Calu3 (cell line): Measurements from ENCODE around the gene WNK2. TPM values are rescaled to one million over a fixed set of nuclear protein-coding genes. Genes with fewer than 3 reads are reported as not detected.

Experiments
- BruUV-seq: library from RNA; stranded (reverse); fragments of 400-500 nt; replicated peaks from 2 replicates; lab custom pipeline; 2021; lab: Mats Ljungman, UMichigan
- CTCF ChIA-PET: fragments of 300-600 bp; sonication (Branson Sonifier 250); formaldehyde crosslinking; loops from one replicate; lab custom pipeline; 2022; ENCODE audit warnings: antibody characterized with exemption; lab: Charles Lee
- DNase-seq: peaks from one replicate; pipeline ENCODE4 v3.0.0; 2022
- H3K27ac Mint-ChIP-seq: one replicate; pipeline ENCODE4 v1.8.0; 2022; ENCODE audit warnings: mixed read lengths; ENCODE audit not compliant: unreplicated experiment
- H3K27me3 Mint-ChIP-seq: one replicate; pipeline ENCODE4 v1.8.0; 2022; ENCODE audit warnings: mixed read lengths; ENCODE audit not compliant: unreplicated experiment
- H3K36me3 Mint-ChIP-seq: one replicate; pipeline ENCODE4 v1.8.0; 2022; ENCODE audit warnings: mild to moderate bottlenecking, moderate library complexity, mixed read lengths; ENCODE audit not compliant: insufficient read depth, unreplicated experiment
- H3K4me1 Mint-ChIP-seq: one replicate; pipeline ENCODE4 v1.8.0; 2022; ENCODE audit warnings: mild to moderate bottlenecking, low read depth, mixed read lengths; ENCODE audit not compliant: unreplicated experiment
- H3K4me3 Mint-ChIP-seq: one replicate; pipeline ENCODE4 v1.8.0; 2022; ENCODE audit warnings: mild to moderate bottlenecking, low read depth, moderate library complexity, mixed read lengths; ENCODE audit not compliant: unreplicated experiment
- H3K9me3 Mint-ChIP-seq: one replicate; pipeline ENCODE4 v1.8.0; 2022; ENCODE audit warnings: low read depth, mixed read lengths; ENCODE audit not compliant: unreplicated experiment
- CTCF ChIP-seq: fragments of 200-600 bp; IDR thresholded peaks from one replicate; pipeline ENCODE4 v1.8.0; 2022; ENCODE audit warnings: antibody characterized with exemption; ENCODE audit not compliant: unreplicated experiment
- intact Hi-C: fragments of 100-400 bp; cut with micrococcal nuclease; formaldehyde crosslinking; loops from one replicate; pipeline ENCODE4 v1.10.0; 2022; ENCODE audit not compliant: unreplicated experiment
- total RNA-seq: library from RNA; stranded (reverse); gene quantifications from 2 replicates; pipeline ENCODE4 v1.2.3, GENCODE V29; 2022

The WNK2 gene
- total RNA-seq, 1 experiment from 2014 or later = 85.7 TPM

- TF ChIP-seq CTCF = no peak
- DNase-seq = no peak
- Mint-ChIP-seq H3K27me3 (no peaks in the 10 kb centered on the region), H3K4me3 (no peak overlapping the region), H3K27ac (no peak overlapping the region), H3K9me3 (no peaks in the 10 kb centered on the region), H3K4me1 (peaks cover 41% of the 10 kb centered on the region), H3K36me3 (peaks cover 32% of the 10 kb centered on the region)
- intact Hi-C loops = no loop called here
- BruUV-seq = no TSS peak
- CTCF ChIA-PET = no interaction called here
These were observed 48.5 kb downstream of the WNK2 start for GRCh38 chr9:93232388-93232960.

DNA sequence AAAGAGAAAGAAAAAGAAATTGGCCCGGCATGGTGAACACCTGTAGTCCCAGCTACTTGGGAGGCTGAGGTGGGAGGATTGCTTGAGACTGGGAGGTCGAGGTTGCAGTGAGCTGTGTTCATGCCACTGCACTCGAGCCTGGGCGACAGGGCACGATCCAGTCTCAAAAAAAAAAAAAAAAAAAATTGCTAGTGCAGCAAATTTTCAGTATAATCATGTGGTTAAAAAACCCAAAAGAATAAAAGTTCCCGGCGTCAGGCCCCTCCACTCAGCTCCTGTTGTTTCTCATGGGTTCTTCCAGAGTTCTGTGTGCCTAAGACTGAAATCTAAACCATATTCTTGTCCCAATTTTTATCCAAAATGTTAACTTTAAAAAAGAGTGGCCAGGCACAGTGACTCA is 49.1 kb downstream of the WNK2 start:
- CTCF ChIA-PET = interaction anchor here (0.7 kb wide), 1 partner anchor 50 kb away, joined by 3 read pairs; no protein-coding TSS in a partner anchor
- BruUV-seq = no TSS peak
- no peak overlapping the region for H3K27ac Mint-ChIP-seq
- no peak overlapping the region for H3K4me3 Mint-ChIP-seq
- H3K9me3 Mint-ChIP-seq = no peaks in the 10 kb centered on the region
- H3K27me3 Mint-ChIP-seq = no peaks in the 10 kb centered on the region
- H3K36me3 Mint-ChIP-seq = peaks cover 32% of the 10 kb centered on the region
- peaks cover 41% of the 10 kb centered on the region for H3K4me1 Mint-ChIP-seq
- DNase-seq = no peak
- TF ChIP-seq CTCF = no peak
- intact Hi-C loops = no loop called here

GRCh38 chr9:93234600-93234999 is 50.7 kb downstream of the WNK2 start:
- Mint-ChIP-seq H3K4me3 (no peak overlapping the region), H3K9me3 (no peaks in the 10 kb centered on the region), H3K27ac (no peak overlapping the region), H3K36me3 (peaks cover 31% of the 10 kb centered on the region), H3K4me1 (peaks cover 32% of the 10 kb centered on the region), H3K27me3 (no peaks in the 10 kb centered on the region)
- no TSS peak for BruUV-seq
- CTCF ChIA-PET = no interaction called here
- intact Hi-C loops = no loop called here
- TF ChIP-seq CTCF = no peak
- DNase-seq = no peak

- H3K27me3 Mint-ChIP-seq = no peaks in the 10 kb centered on the region
- CTCF ChIA-PET = no interaction called here
- peaks cover 32% of the 10 kb centered on the region for H3K4me1 Mint-ChIP-seq
- peaks cover 27% of the 10 kb centered on the region for H3K36me3 Mint-ChIP-seq
- TF ChIP-seq CTCF = no peak
- no peak overlapping the region for H3K4me3 Mint-ChIP-seq
- intact Hi-C loops = no loop called here
- H3K9me3 Mint-ChIP-seq = no peaks in the 10 kb centered on the region
- BruUV-seq = no TSS peak
- DNase-seq = no peak
- H3K27ac Mint-ChIP-seq = no peak overlapping the region
These were observed 51.5 kb downstream of the WNK2 start for GRCh38 chr9:93235300-93235960.
